Dermis blood vessel endothelial cell (primary cell): Measurements from ENCODE around the gene IRF7. TPM values are rescaled to one million over a fixed set of nuclear protein-coding genes. Genes with fewer than 3 reads are reported as not detected.

Experiments
- DNase-seq: peaks from one replicate; pipeline ENCODE4 v3.0.0; 2010
- total RNA-seq: library from RNA; depleted of rRNA; stranded (reverse); fragments of >200 nt; gene quantifications from 2 replicates; pipeline ENCODE4 v1.2.3, GENCODE V29; 2014

Gene IRF7
- total RNA-seq, 1 donor from 2014 or later, result 24.2 TPM

- no peak for DNase-seq
These were observed 5.4 kb upstream of the IRF7 start for GRCh38 chr11:620935-621814.

GRCh38 chr11:620201-620600 lies 4.5 kb upstream of the IRF7 start:
- no peak for DNase-seq

GRCh38 chr11:619628-620050 lies 3.9 kb upstream of the IRF7 start:
- DNase-seq, result no peak

GRCh38 chr11:618856-619627 lies 3.3 kb upstream of the IRF7 start:
- DNase-seq, result no peak

- no peak for DNase-seq
These were observed 2.3 kb upstream of the IRF7 start for GRCh38 chr11:617912-618682.

GRCh38 chr11:617199-617911 lies 1.6 kb upstream of the IRF7 start:
- DNase-seq, result no peak

- no peak for DNase-seq
These were observed 809 bp upstream of the IRF7 start for GRCh38 chr11:616320-617198.

- DNase-seq, result no peak
These were observed 887 bp downstream of the IRF7 start for GRCh38 chr11:614623-615503.

- DNase-seq, result no peak
These were observed 1.6 kb downstream of the IRF7 start for GRCh38 chr11:614021-614622.

- peak; percentile 80 for DNase-seq
These were observed 2.3 kb downstream of the IRF7 start for GRCh38 chr11:613369-613968.

GRCh38 chr11:612961-613300 lies 2.8 kb downstream of the IRF7 start:
- DNase-seq, result no peak

GRCh38 chr11:612201-612960 lies 3.4 kb downstream of the IRF7 start:
- DNase-seq, result peak; percentile 45

GRCh38 chr11:611001-611996 lies 4.5 kb downstream of the IRF7 start:
- no peak for DNase-seq

GRCh38 chr11:610146-610801 lies 5.5 kb downstream of the IRF7 start:
- DNase-seq, result no peak

GRCh38 chr11:609341-609811 lies 6.4 kb downstream of the IRF7 start:
- no peak for DNase-seq

GRCh38 chr11:608791-609251 lies 6.9 kb downstream of the IRF7 start:
- no peak for DNase-seq
